Small intestine (tissue), 7 donors: ENCODE data around the gene WT1. TPM values are rescaled to one million over a fixed set of nuclear protein-coding genes. Genes with fewer than 3 reads are reported as not detected.

Experiments
- DNase-seq, 2 donors: peaks; one replicate each; pipeline versions ENCODE4 v3.0.0 to v3.0.0-alpha.2; 2013
- FAIRE-seq: peaks from 2 replicates; lab custom pipeline; 2012; peaks lifted over from hg19 to GRCh38; lab: Jason Lieb, UNC
- H3K27ac ChIP-seq, 3 donors: one replicate each; pipeline ENCODE4 v1.5.1; 2013; ENCODE audit warnings: low read length in 2 of 3, mild to moderate bottlenecking in 2 of 3, control low read depth in 1 of 3, inconsistent platforms in 1 of 3, low read depth in 1 of 3, moderate library complexity in 1 of 3
- H3K27me3 ChIP-seq, 3 donors: one replicate each; pipeline ENCODE4 v1.6.1; 2013; ENCODE audit warnings: low read length in 3 of 3, inconsistent platforms in 1 of 3; ENCODE audit not compliant: control insufficient read depth in 3 of 3, insufficient read depth in 3 of 3
- H3K36me3 ChIP-seq, 3 donors: one replicate each; pipeline ENCODE4 v1.6.1; 2013; ENCODE audit warnings: low read length in 3 of 3, inconsistent platforms in 1 of 3, low read depth in 1 of 3, mild to moderate bottlenecking in 1 of 3, moderate library complexity in 1 of 3; ENCODE audit not compliant: control insufficient read depth in 3 of 3, insufficient read depth in 2 of 3
- H3K4me1 ChIP-seq, 3 donors: one replicate each; pipeline ENCODE4 v1.6.1; 2013; ENCODE audit warnings: low read length in 2 of 3, inconsistent platforms in 1 of 3, low read depth in 1 of 3, mild to moderate bottlenecking in 1 of 3, moderate library complexity in 1 of 3; ENCODE audit not compliant: control insufficient read depth in 3 of 3, insufficient read depth in 2 of 3
- H3K4me3 ChIP-seq, 3 donors: one replicate each; pipeline ENCODE4 v1.5.1; 2013; ENCODE audit warnings: low read length in 3 of 3, control low read depth in 1 of 3, inconsistent platforms in 1 of 3, low read depth in 1 of 3, mild to moderate bottlenecking in 1 of 3, moderate library complexity in 1 of 3
- H3K9me3 ChIP-seq, 2 donors: one replicate each; pipeline ENCODE4 v1.6.1; 2013; ENCODE audit warnings: low read depth in 1 of 2, low read length in 1 of 2; ENCODE audit not compliant: control insufficient read depth in 2 of 2, insufficient read depth in 1 of 2
- WGBS, 3 donors: extraction: QIAGEN DNeasy Blood & Tissue Kit; methylation state at CpG; one replicate each; pipeline ENCODE4 v1.1.7; 2013; 5-methylcytosine and 5-hydroxymethylcytosine counted together
- polyA plus RNA-seq, 4 donors: library from polyadenylated mRNA; stranded (reverse) in 3 of 4; unstranded in 1 of 4; fragments of 200-250 nt in 3 of 4; fragments of 120-200 nt in 1 of 4; gene quantifications; one replicate each; pipeline versions ENCODE4 v1.2.1 to v1.2.3, GENCODE V29; 2013
- donor health status: healthy with polysubstance abuse.
- donor health status: control.
- donor health status: control.
- donor health status: Bipolar disorder and iron deficiency.
- donor health status: healthy.

The WT1 gene
- polyA plus RNA-seq, 4 donors, result 0.03 TPM; not detected in 3

DNA sequence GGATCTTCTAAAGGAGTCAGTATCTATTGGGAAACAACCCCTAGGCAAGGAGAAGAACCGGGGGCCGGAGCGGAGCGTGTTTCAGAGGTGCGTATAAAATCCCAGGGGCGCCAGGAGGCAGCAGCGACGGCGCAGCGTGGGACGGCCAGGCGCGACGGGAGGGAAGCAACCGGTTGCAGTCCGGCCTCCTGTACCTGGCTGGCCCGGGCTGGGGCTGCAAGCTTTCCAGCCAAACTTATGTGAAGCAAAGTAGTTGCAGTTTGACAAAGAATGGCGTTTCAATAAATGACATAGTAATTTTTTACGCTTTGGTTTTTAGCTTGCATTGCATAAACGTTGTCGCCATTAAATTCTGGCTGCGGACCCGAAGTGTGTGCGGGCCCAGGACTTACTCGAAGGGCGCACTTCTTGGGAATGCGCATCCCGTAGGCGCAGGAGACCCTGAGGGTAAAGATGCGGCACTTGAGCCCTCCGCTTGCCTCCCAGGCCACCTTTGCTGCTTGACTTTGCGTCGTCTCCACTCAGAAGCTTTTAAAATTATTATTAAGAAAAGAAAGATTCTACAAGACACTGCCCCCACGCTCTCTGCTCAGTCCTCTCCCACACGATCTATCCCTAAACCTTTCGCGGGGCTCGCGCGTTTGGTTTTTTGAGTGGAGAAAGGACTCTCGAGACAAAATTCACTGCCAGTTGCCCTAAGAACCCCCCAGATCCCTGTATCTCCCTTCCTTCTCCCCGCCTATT is 1.6 kb upstream of the WT1 start:
- Histone ChIP-seq H3K4me1 (peaks cover 0 to 6% (median 0%) of the 10 kb centered on the region in 3 donors), H3K4me3 (peak overlapping the region in 1 of 3 donors; percentile 12)

GRCh38 chr11:32435942-32436750 is 807 bp upstream of the WT1 start:
- peak overlapping the region in 1 of 3 donors; percentile 11 for H3K4me3 ChIP-seq
- H3K36me3 ChIP-seq, result no peaks in the 10 kb centered on the region
- 4 to 9% (median 8%) methylated on average over 42 of the region's 42 CpGs for WGBS, 3 donors
- H3K27me3 ChIP-seq, result peaks cover 25 to 94% (median 57%) of the 10 kb centered on the region in 3 donors
- H3K27ac ChIP-seq, result no peak overlapping the region
- DNase-seq, result peak in 1 of 2 donors; percentile 7
- H3K9me3 ChIP-seq, result peaks cover 0 to 14% of the 10 kb centered on the region in 2 donors
- H3K4me1 ChIP-seq, result peaks cover 0 to 6% (median 0%) of the 10 kb centered on the region in 3 donors
- FAIRE-seq, result no peak

More for the DNA sequence above, 1.6 kb upstream of the WT1 start:
- DNase-seq (no peak), FAIRE-seq (no peak)
- WGBS, 3 donors, result 6 to 19% (median 18%) methylated on average over 42 of the region's 42 CpGs
- Histone ChIP-seq H3K9me3 (peaks cover 0 to 7% of the 10 kb centered on the region in 2 donors), H3K36me3 (no peaks in the 10 kb centered on the region), H3K27me3 (peaks cover 25 to 92% (median 57%) of the 10 kb centered on the region in 3 donors), H3K27ac (no peak overlapping the region)

GRCh38 chr11:32435152-32435480 is 223 bp downstream of the WT1 start:
- Histone ChIP-seq H3K27me3 (peaks cover 25 to 95% (median 62%) of the 10 kb centered on the region in 3 donors), H3K9me3 (peaks cover 0 to 16% of the 10 kb centered on the region in 2 donors), H3K4me3 (no peak overlapping the region), H3K27ac (no peak overlapping the region), H3K4me1 (peaks cover 0 to 6% (median 0%) of the 10 kb centered on the region in 3 donors), H3K36me3 (peaks cover 0 to 2% (median 0%) of the 10 kb centered on the region in 3 donors)
- peak in 1 of 2 donors; percentile 46 for DNase-seq
- 1 to 3% (median 1%) methylated on average over 13 to 33 of the region's 33 CpGs for WGBS, 3 donors
- FAIRE-seq, result no peak

- peaks cover 0 to 2% (median 0%) of the 10 kb centered on the region in 3 donors for H3K36me3 ChIP-seq
- FAIRE-seq (no peak), DNase-seq (no peak)
- peaks cover 0 to 6% (median 0%) of the 10 kb centered on the region in 3 donors for H3K4me1 ChIP-seq
- peak overlapping the region in 1 of 3 donors; percentile 2 for H3K4me3 ChIP-seq
- WGBS, 3 donors, result 2 to 5% (median 3%) methylated on average over 47 to 77 of the region's 77 CpGs
- H3K27me3 ChIP-seq, result peaks cover 25 to 97% (median 64%) of the 10 kb centered on the region in 3 donors
- peaks cover 0 to 16% of the 10 kb centered on the region in 2 donors for H3K9me3 ChIP-seq
- H3K27ac ChIP-seq, result no peak overlapping the region
Measured at GRCh38 chr11:32434356-32435151, 785 bp downstream of the WT1 start.

- Histone ChIP-seq H3K4me1 (peaks cover 0 to 6% (median 0%) of the 10 kb centered on the region in 3 donors), H3K4me3 (peak overlapping the region in 1 of 3 donors; percentile 2), H3K36me3 (peaks cover 0 to 2% (median 0%) of the 10 kb centered on the region in 3 donors), H3K27ac (no peak overlapping the region), H3K9me3 (peaks cover 0 to 16% of the 10 kb centered on the region in 2 donors), H3K27me3 (peaks cover 25 to 97% (median 65%) of the 10 kb centered on the region in 3 donors)
- 7 to 14% (median 10%) methylated on average over 25 of the region's 25 CpGs for WGBS, 3 donors
- FAIRE-seq, result no peak
- peak in 1 of 2 donors; percentile 17 for DNase-seq
Measured at GRCh38 chr11:32433914-32434355, 1.4 kb downstream of the WT1 start.

DNA sequence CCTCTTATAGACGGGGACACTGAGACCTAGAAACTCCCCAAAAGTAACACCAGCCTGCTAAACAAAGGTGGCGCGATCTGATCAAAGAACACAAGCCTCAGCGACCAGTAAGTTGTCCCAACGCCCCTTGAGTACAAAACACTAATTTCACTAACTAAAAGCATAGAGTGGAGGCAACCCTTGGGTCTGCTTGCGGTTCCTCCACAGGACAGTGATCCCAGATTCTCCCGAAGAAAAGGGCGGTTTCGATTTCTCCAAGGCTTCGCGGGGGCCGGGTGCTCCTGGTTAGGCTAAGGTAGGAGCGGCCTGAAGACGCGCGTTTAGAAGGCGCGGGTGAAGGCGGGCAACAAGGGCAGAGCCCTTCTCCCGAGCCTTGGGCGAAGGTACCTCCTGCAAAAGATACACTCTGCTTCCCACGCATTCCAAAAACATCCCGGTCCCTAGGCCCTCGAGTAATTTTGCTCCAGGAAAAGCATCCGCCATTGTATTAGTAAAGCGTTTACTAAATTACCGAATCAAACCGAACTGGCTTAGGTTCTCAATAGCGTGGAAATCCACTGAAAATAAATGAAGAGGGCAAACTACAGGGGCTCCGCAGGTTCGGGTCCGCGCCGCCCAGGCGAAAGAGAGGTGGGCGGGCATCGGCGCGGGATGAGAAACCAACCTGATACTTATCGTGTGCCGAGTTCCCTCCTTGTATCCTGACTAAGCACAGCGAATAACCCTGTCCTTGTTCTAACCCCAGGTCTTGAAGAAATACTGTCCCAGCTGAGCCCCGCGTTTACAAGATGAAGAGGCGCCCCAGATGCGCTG is 2.0 kb downstream of the WT1 start:
- H3K36me3 ChIP-seq, result peaks cover 0 to 2% (median 0%) of the 10 kb centered on the region in 3 donors
- FAIRE-seq (no peak), DNase-seq (peak in 1 of 2 donors; percentile 23)
- H3K4me3 ChIP-seq, result no peak overlapping the region
- 7 to 13% (median 11%) methylated on average over 46 of the region's 46 CpGs for WGBS, 3 donors
- no peak overlapping the region for H3K27ac ChIP-seq
- H3K4me1 ChIP-seq, result peaks cover 0 to 6% (median 0%) of the 10 kb centered on the region in 3 donors
- peaks cover 23 to 97% (median 65%) of the 10 kb centered on the region in 3 donors for H3K27me3 ChIP-seq
- peaks cover 0 to 16% of the 10 kb centered on the region in 2 donors for H3K9me3 ChIP-seq

DNA sequence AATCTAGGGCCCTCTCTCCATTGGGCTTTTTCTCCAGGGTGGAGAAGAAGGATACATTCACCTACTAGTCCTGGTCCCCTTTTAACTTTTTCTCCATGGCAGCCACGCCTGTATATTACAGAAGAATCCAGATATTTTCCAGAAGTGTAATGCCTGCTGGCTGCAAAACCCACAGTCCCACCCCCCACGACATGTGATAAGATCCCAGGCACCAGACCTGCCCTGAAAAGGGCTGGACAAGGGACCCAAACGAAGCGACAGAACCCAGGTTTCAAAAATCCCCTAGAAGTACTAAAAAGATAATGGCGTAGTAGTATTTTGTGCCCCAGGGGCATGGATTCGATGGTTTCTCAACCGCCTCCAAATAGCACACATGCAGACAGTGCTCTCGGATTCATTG is 2.8 kb downstream of the WT1 start:
- FAIRE-seq (no peak), DNase-seq (no peak)
- peaks cover 0 to 11% of the 10 kb centered on the region in 2 donors for H3K9me3 ChIP-seq
- peaks cover 0 to 6% (median 0%) of the 10 kb centered on the region in 3 donors for H3K4me1 ChIP-seq
- 26 to 29% (median 26%) methylated on average over 8 of the region's 8 CpGs for WGBS, 3 donors
- H3K27ac ChIP-seq, result no peak overlapping the region
- no peak overlapping the region for H3K4me3 ChIP-seq
- peaks cover 0 to 2% (median 0%) of the 10 kb centered on the region in 3 donors for H3K36me3 ChIP-seq
- peaks cover 23 to 97% (median 64%) of the 10 kb centered on the region in 3 donors for H3K27me3 ChIP-seq
